Measurements from ENCODE around the gene ERC1. TPM values are rescaled to one million over a fixed set of nuclear protein-coding genes. Genes with fewer than 3 reads are reported as not detected.

The ERC1 gene
- total and polyA plus RNA-seq, 9 of the 15 experiments (the other 6 are each of a cell fraction or from before 2014, with no cell fraction given), result 0.74 to 11.8 (median 4.8) TPM

DNA sequence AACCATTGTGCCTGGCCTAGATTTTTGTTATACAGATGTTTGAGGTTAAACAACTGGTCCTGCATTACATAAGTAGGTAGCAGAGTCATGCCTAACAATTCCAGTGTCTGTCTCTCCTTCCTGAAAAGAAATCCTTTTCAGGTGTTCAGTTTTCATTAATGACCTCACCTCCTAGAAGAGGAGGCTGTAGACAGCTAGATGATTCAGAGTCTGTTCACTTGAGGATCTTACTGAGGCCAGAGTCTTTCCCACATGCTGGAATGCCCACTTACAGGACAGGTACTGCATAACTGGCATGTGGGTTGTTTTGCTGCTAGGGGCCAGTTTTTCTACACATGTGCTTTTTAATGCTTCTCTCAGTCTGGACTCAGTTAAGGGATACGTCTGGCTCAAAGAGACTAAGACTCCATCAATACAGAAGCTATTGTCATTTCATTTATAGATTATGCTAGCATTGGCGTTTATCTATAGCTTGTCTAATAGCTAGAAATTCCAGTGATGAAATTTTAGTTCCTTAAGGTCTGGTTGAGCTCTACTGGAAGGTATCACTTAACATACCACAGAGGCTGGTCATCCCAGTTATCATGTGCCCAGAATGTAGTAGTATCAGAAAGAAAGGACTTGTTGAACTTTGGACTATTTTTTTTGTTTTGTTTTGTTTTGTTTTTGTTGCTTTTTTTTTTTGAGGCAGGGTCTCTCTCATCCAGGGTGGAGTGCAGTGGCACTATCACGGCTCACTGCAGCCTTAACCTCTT, 206.4 kb downstream of the ERC1 start (continued):
- TF ChIP-seq, protein P1, sequence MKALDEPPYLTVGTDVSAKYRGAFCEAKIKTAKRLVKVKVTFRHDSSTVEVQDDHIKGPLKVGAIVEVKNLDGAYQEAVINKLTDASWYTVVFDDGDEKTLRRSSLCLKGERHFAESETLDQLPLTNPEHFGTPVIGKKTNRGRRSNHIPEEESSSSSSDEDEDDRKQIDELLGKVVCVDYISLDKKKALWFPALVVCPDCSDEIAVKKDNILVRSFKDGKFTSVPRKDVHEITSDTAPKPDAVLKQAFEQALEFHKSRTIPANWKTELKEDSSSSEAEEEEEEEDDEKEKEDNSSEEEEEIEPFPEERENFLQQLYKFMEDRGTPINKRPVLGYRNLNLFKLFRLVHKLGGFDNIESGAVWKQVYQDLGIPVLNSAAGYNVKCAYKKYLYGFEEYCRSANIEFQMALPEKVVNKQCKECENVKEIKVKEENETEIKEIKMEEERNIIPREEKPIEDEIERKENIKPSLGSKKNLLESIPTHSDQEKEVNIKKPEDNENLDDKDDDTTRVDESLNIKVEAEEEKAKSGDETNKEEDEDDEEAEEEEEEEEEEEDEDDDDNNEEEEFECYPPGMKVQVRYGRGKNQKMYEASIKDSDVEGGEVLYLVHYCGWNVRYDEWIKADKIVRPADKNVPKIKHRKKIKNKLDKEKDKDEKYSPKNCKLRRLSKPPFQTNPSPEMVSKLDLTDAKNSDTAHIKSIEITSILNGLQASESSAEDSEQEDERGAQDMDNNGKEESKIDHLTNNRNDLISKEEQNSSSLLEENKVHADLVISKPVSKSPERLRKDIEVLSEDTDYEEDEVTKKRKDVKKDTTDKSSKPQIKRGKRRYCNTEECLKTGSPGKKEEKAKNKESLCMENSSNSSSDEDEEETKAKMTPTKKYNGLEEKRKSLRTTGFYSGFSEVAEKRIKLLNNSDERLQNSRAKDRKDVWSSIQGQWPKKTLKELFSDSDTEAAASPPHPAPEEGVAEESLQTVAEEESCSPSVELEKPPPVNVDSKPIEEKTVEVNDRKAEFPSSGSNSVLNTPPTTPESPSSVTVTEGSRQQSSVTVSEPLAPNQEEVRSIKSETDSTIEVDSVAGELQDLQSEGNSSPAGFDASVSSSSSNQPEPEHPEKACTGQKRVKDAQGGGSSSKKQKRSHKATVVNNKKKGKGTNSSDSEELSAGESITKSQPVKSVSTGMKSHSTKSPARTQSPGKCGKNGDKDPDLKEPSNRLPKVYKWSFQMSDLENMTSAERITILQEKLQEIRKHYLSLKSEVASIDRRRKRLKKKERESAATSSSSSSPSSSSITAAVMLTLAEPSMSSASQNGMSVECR (CRISPR knock-in tag; IDR thresholded peaks at IDR 0.05), result no peak
- TF ChIP-seq ZNF778 (CRISPR knock-in tag; IDR thresholded peaks at IDR 0.05), result no peak
- no peak for TF ChIP-seq FOXP1 (CRISPR knock-in tag; IDR thresholded peaks at IDR 0.05)
- TF ChIP-seq ZNF282 (CRISPR knock-in tag; IDR thresholded peaks at IDR 0.05), result no peak
- TF ChIP-seq VEZF1 (CRISPR knock-in tag; IDR thresholded peaks at IDR 0.05), result no peak
- no peak for TF ChIP-seq ZNF184 (CRISPR knock-in tag; IDR thresholded peaks at IDR 0.05)
- no peak for TF ChIP-seq ZNF146 (CRISPR knock-in tag; IDR thresholded peaks at IDR 0.05; ENCODE audit: unreplicated experiment)
- no peak for TF ChIP-seq PHB2 (IDR thresholded peaks at IDR 0.05; ENCODE audit: low read depth)
- no peak for TF ChIP-seq FOXM1 (IDR thresholded peaks at IDR 0.05; ENCODE audit: low read depth)
- no peak for TF ChIP-seq FOXM1 (CRISPR knock-in tag; IDR thresholded peaks at IDR 0.05; ENCODE audit: low read depth)

Measured in K562 (cell line).